Limb (tissue), 2 donors: ENCODE results near the gene C6orf120.

Experiments
- DNase-seq, 2 donors: peaks; one replicate each; pipeline ENCODE4 v3.0.0-alpha.2; 2016; ENCODE audit errors: extremely low spot score in 2 of 2

Gene C6orf120

DNA sequence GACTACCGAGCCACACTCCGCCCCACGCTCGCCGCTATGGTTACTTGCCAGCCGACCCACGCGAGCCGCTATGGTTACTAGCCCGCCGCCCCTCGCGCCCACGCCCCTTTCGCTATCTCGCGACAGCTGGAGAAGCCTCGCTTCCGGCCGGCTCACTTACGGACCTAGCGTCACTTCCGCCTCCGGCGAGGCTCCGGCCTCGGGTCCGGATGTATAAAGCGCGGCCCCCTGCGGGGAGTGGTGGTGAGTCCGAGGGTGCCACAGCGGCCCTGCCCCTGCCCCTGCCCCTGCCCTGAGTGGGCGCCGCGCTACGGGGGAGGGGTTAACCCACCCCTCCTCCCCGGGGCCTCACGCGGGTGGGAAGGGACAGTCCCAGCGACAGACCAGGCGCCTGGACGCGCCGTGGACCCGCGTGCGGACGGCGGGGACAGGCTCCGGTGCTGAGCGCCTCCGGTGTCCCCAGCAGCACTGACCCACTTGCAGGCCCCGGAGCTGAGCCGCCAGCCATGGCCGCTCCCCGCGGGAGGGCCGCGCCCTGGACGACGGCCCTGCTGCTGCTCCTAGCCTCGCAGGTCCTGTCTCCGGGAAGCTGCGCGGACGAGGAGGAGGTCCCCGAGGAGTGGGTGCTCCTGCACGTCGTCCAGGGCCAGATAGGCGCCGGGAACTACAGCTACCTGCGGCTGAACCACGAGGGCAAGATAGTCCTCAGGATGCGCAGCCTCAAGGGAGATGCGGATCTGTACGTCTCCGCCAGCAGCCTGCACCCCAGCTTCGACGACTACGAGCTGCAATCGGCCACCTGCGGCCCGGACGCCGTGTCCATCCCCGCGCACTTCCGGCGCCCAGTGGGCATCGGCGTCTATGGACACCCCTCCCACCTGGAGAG lies at the start of gene C6orf120, which contains the start of gene WDR27:
TSS of gene C6orf120 (plus strand) at position 173 of the 886 bp plus-strand sequence. CDS start at position 507, 334 bp downstream.
TSS of gene WDR27 (minus strand) at position 76 of the 886 bp plus-strand sequence. CDS start 13,024 bp downstream, outside the sequence.
- peak; percentile 96 to 97 for DNase-seq

DNA sequence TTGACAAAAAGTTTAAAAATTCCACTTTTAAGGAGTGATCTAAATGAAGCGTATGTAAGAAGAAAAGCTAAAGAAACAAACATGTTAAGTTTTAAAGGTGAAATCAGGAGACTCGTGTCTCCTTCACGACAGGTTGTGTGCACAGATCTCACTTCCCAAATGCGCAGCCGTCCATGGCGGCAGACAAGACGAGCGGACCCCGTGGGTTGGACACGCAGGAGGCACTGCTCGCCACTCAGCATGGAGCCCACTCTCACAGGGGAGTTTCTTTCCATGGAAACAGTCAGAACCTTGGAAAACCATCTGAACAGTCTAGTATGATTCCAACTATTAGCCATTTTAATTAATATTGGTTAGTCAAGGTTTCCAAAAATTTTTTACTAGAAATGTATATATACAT lies 49.0 kb upstream of the C6orf120 start:
- DNase-seq, result no peak

DNA sequence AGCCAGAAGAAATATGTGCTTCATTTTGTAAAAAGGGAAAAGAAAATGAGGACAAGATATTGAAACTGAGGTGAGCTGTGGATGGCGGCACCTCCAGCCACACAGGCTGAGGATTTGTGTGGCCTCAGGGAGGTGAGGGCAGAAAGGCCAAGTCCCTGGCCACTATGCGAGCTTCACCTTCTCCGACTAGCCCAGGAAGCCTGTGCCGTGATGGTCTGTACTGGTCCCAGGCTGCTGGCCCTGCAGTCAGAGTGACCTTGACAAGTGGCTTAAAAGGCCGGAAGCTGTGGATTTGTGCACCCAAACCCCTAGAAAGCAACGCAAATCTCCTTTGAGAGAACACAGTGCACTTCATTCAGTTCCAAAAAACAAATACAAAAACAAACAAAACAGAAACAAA lies 48.2 kb upstream of the C6orf120 start:
- no peak for DNase-seq

DNA sequence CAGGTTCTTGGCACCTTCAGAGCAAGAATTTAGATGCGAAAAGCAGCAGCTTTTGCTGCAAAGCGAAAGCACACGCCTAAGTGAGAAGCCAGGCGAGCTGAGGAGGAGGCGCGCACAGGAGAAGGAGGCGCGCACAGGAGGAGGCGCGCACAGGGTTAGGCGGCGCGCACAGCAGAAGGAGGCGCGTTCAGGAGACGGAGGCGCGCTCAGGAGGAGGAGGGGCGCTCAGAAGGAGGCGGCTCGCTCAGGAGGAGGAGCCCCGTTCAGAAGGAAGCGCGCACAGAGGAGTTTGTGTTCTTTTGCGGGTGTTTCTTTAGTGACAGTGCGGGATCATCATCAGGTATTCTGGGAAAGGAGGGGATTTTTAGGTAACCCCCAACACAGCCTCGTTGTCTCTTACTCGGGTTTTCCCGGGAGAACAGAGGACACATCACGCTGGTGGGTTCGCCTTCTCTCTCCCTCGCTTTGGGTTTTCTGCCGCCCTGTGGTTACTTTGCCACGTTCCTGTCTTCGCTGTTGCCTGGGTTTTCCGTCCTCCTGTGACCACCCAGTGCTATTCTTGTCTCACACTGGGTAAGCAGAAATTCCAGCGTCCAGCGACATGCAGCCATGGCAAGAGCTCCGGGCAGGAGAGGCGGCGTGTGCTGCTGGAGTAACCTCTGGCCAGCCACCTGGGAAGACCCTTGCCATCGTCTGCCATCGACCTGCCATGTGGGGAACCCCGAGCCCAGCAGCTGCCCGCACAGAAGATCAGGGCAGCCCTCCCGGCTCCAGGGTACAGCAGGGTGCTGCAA lies 47.1 kb upstream of the C6orf120 start:
- peak; percentile 74 to 85 for DNase-seq

DNA sequence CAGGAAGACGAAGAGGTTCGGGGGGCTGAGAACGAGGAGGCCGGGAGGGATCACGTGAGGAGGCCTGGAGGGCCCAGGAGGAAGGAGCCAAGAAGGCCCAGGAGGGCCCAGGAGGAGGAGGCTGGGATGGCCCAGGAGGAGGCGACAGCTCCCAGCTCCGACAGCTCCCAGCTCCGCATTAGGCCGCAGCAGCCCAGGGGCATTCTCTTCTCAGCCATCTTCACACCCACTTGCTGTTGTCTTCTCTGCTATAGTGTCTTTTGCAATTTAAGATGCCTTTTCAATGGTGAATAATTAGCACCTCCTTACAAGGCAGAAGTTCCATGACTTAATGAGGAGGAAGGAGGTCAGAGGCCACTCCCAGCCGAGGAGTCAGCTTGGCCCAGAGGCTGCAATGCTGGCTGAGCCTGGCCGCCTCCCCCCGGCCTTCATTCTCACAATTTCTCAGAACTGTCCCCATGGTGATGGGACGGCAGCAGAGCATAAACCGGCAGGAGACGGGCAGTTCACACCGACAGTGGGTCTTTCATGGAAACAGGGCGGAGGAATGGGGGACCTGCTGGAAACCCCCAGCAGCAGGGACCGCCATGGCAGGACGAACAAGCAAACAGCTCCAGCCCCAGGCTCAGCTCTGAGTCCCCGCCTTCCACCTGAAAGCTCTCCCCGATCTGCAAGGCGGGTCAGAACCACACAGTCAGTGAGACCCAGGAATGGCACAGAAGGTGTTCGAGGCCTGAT lies 45.2 kb upstream of the C6orf120 start:
- no peak for DNase-seq

DNA sequence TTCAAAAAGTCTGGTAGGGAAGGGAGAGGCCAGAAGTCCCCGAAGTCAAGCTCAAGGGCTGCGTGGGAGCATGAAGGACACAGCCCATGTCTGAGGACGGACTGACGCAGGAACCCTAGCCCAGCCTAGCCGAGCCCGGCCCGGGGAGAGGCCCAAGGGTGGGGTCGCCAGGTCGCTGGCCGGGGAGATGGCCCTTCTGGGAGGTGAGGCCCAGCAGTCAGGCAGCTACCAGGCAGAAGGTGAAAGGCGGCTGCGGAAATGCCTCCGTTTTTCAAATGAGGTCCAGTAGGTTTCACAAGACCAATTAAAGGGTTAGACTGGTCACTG lies 44.7 kb upstream of the C6orf120 start:
- DNase-seq, result no peak

DNA sequence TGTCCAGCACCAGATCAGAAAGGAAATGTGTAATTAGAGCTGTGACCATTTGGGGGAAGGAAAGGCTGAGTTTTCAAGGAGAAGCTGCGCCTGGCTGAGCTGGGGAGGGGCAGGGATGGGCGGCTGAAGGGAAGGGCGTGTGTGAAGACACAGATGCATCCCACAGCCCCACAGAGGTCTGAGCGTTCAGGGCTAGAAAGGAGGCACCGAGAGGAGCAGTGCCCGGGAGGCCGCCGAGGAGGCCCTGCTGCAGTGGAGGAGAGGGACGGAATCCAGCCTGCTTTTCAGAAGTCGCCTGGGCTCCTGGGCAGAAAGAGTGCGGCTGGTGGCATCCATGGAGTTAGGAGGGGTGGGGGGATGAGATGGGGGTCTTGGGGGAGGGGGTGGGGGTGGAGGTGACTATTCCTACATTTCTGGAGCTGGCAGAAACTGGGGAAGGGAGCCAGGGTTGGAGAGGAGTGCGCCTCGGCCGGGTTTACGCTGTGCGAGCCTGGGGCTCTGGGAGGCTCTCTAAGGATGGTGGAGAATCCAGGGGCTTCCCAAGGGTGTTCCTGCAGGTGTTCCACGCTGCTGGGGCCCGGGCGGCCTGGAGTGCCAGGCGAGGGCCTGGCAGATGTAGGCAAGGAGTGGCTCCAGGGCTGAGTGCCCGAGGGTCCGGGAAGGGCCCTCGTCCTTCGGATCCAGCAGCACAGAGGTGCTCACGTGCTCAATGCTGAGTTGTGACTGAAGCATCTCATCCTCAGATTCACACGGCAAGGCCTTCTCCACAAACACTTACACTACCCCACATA lies 41.9 kb upstream of the C6orf120 start:
- no peak for DNase-seq

DNA sequence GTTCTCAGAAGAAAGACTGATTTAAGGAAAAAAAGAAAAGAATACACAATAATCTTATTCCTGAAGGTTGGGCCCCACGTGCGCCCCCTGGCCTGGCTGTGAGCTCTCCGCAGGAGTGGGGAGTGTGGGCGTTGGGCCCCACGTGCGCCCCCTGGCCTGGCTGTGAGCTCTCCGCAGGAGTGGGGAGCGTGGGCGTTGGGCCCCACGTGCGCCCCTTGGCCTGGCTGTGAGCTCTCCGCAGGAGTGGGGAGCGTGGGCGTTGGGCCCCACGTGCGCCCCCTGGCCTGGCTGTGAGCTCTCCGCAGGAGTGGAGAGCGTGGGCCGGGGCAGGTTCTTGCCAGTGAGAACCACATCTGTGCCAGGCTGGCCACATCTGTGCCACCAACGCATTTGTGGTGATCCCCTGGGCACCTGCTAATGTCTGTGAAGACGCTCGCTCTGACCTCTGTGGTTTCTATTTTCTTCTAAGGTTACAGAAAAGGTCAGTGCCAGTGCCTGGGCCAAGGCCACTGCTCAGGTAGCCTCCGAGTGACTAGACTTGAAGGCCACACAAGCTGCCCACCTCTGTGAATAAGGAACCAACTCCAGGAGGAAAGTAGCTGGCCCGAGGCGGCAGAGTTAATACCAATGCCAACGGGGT lies 41.1 kb upstream of the C6orf120 start:
- no peak for DNase-seq

DNA sequence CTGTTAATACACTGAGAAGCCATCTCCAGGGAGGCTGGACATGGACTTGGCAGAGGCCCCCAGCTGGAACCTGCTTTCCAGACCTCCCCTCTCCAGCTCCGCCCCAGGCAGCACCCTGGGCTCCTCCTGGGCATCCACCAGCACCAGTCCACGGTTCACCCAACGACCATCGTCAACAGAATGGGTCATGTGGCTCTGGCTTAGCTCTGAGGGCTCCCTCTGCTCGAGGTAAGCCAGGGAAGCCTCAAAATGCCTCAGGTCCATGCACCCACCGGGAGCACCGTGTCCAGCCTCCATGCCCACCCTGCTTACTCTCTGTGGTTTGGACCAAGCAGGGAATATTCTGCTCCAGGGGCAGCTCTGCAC lies 40.6 kb upstream of the C6orf120 start:
- no peak for DNase-seq

DNA sequence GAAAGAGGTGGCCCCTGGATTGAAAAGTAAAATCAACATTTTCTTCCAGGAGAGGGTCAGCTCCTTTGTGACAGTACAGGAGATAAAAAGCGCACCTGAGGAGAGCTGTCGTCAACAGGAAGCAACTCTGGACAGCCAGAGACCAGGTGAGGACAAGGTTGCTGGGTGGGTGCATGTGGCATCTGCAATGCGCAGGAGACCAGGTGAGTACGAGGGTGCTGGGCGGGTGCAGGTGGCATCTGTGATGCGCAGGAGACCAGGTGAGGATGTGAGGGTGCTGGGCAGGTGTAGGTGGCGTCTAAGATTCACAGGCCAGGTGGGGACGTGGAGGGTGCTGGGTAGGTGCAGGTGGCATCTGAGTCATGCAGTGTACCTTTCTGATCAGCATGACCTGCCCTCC lies 38.5 kb upstream of the C6orf120 start:
- DNase-seq, result no peak

DNA sequence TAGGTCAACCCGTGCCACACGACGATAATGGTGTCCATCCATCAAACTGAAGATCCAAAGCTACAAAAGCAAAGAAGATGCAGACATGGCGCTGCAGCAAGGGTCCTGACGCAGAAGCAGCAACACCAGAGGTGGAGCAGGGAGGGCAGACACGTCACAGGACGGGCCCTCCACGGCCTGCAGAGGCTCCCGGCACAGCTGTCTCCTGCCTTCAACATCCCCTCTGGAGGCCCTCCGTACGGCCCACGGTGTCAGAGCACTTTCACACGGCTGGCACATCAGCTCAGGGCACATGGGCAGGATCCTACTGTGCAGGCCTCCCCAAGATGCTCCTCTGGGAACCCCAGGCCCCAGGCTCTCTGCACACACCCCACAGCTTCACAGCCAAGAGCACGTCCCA lies 37.7 kb upstream of the C6orf120 start:
- DNase-seq, result no peak

DNA sequence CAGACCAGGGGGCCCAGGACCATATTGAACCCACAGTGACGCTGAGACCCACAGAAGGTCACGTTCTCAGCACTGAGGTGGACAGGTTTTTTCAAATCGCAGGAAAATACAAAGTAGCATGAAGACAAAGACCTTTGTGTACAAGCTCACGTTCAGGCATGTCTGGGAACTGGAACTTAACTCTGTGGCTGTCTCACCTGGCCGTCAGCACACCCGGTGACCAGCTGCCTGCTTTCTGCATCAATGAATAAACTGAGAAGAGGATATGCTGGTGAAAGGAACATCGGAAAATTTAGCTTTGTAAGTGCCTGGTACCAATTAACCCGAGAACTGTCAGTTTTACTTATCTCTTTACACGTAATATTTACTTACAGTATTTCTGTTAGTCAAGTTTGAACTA lies 36.6 kb upstream of the C6orf120 start:
- no peak for DNase-seq

DNA sequence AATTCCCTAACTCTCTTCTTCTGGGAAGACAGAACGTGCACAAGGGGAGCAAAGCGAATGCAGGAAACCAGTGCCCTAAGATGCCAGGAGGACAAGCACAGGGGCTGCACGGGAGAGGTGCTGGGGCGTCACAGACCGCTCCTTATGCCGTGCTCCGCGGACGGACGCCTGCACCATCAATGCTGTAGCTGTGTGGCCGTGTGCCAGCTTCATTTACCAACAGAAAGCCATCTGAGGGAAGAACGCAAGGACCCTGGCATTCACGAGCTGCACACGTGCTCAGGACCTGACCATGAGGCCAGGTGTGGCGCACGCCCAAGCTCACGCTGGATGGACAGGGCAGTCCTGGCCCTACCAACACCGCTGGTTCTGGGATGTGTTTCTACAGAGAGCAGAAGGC lies 35.5 kb upstream of the C6orf120 start:
- DNase-seq, result no peak

DNA sequence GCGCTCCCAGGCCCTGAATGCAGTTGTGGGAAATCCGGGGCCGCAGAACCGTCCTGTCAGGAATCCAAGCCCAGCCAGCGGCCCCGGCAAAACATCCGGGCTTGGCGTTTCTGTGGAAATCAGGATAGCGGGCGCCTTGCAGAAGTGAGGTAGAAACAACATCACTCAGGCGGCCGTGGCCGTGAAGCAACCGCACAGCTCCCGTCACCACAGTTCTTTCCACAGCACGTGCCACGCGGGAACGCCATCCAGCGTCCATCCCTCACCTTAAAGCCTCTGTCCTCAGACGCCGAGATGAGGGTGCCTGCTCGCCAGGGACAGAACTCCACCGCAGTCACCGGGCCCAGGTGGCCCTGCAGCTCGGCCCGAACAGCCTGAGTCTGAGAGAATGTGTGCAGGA lies 34.2 kb upstream of the C6orf120 start:
- DNase-seq, result no peak

DNA sequence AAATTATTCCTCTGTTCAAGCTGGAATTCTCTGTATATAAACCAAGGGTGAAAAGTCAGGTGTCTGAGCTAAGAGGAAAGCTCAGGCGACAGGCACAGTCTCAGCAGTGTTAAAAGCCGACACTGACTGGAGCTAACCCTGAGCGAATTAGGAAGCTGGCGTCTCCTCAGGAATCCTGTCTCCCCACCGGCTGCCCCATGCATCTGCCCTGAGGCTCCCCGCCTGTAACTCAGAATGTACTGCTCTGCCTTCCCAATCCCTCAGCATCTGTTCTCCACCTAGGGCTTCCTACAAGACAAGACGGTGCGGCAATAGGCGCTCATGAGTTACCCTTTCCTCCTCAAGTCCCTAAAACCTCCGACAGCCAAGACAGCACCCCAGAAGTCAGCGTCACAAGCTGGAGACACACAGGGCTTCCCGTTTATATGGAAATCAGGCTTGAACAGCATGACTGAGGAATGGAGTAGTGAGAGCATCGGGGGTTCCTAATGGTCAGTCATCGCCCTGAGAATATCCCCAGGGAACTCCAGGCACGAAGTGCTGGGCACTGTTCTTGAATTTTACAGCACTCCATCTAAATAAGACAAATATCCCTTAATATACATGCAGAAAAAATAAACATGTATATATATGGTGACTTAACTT lies 33.6 kb upstream of the C6orf120 start:
- DNase-seq, result no peak

DNA sequence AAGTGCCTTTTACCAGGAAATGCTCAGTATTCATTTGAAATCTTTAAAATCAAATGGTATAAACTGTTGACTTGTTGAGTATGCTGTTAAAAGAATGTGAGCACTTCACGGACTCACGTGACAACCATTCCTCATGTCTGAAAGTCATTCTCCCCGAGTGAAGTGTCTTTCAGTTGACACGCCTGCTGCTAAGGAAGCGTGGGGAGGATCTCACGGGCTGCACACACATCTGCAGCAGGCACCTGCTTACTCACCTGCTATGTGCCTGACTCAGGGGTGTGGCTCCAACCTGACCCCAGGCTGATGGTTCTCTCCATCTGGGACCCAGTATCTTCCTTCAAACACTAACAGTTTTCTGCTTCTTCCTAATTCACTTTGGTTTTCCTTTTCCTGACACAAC lies 32.8 kb upstream of the C6orf120 start:
- no peak for DNase-seq

DNA sequence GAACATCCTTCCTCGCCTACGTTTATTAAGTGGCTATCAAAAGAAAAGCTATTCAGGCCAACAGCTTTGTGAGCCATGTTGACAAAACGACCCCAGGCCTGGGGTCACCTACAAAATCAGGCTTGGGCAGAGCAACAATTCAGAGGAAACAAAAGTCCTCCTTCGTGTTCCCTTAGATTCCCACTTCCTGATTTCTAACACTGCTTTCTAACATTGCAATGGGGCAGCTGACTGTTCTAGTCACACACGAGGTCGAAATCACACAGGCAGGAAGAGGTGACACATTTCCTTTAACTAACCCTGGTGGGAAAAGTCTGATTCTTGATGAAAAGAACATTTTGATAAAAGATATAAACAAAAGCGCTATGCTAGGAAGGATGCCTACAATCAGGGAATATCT lies 32.0 kb upstream of the C6orf120 start:
- no peak for DNase-seq

DNA sequence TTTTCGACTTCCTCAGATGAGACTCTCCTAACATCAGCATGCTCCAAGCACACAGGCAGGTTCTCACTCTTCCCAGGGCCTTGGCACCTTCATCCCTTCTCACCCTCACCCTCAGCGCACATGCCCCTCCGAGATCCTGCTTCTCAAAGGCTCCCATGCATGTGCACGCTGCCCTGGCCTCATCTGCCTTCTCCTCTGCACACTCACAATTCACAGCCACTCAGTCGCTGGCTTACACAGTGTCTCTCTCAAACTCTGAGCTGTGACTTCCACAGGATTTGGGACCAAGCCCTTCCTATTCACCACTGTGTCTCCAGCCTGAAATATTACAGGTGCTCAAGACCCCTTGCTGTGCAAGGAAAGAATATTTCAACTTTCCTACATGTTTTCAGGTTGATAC lies 30.4 kb upstream of the C6orf120 start:
- DNase-seq, result no peak

DNA sequence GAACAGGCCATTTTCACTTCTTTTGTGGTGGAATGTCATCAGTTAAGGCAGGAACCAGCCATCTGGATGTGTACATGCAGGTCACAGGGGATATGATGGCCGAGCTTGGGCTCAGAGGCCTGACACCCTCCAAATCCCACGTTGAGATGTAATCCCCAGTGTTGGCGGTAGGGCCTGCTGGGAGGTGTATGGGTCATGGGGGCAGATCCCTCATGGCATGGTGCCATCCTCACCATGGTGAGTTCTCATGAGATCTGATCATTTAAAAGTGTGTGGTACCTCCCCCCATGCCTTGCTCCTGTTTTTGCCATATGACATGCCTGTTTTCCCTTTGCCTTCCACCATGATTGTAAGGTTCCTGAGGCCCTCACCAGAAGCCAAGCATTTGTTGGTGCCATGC lies 26.9 kb upstream of the C6orf120 start:
- no peak for DNase-seq

DNA sequence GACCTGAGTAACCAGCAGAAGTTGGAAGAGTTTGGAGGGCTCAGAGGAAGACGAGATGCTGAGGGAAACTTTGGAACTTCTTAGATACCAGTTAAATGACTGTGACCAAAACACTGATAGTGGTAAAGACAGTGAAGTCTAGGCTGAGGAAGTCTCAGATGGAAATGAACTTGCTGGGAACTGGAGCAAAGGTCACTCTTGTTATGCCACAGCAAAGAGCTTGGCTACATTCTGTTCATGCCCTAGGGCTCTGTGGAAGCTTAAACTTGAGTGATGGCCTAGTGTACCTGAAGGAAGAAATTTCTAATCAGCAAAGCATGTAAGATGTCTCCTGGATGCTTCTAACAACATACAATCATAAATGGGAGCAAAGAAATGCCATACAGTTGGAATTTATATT lies 24.8 kb upstream of the C6orf120 start:
- DNase-seq, result no peak
